CD4-positive, alpha-beta T cell treated with Interleukin-2 at 100 ng/mL for 4 hours (primary cell): Measurements from ENCODE around the gene TRAF3.
"Not testable (repeated sequence)": the region's sequence is repeated elsewhere in the genome, so short reads cannot be mapped to it uniquely, and the experiment has no call there.

Experiments
- DNase-seq: peaks from one replicate; pipeline ENCODE4 v3.0.0-alpha.2; 2020; ENCODE audit warnings: low spot score

TRAF3 gene

GRCh38 chr14:102866982-102867761 is 89.9 kb downstream of the TRAF3 start:
- no peak for DNase-seq

- no peak for DNase-seq
These were observed 90.8 kb downstream of the TRAF3 start for GRCh38 chr14:102867826-102868580.

GRCh38 chr14:102868956-102869547 is 91.8 kb downstream of the TRAF3 start:
- DNase-seq = no peak

- no peak for DNase-seq
These were observed 93.0 kb downstream of the TRAF3 start for GRCh38 chr14:102870246-102870645.

- no peak for DNase-seq
These were observed 94.0 kb downstream of the TRAF3 start for GRCh38 chr14:102870994-102871831.

GRCh38 chr14:102872020-102872419 is 94.8 kb downstream of the TRAF3 start:
- peak; percentile 18 for DNase-seq

GRCh38 chr14:102873131-102873530 is 95.9 kb downstream of the TRAF3 start:
- DNase-seq = no peak

- no peak for DNase-seq
These were observed 96.4 kb downstream of the TRAF3 start for GRCh38 chr14:102873546-102874061.

- DNase-seq = no peak
These were observed 98.4 kb downstream of the TRAF3 start for GRCh38 chr14:102875652-102876051.

GRCh38 chr14:102877511-102877910 is 100.3 kb downstream of the TRAF3 start:
- DNase-seq = not testable (repeated sequence)

- DNase-seq = no peak
These were observed 101.1 kb downstream of the TRAF3 start for GRCh38 chr14:102878174-102878969.

GRCh38 chr14:102878970-102879460 is 101.8 kb downstream of the TRAF3 start:
- DNase-seq = no peak

GRCh38 chr14:102882226-102882906 is 105.1 kb downstream of the TRAF3 start:
- no peak for DNase-seq

- no peak for DNase-seq
These were observed 105.9 kb downstream of the TRAF3 start for GRCh38 chr14:102883089-102883541.

- DNase-seq = no peak
These were observed 106.3 kb downstream of the TRAF3 start for GRCh38 chr14:102883554-102883953.

GRCh38 chr14:102885737-102886447 is 108.6 kb downstream of the TRAF3 start:
- DNase-seq = no peak

GRCh38 chr14:102888748-102889147 is 111.5 kb downstream of the TRAF3 start:
- no peak for DNase-seq

GRCh38 chr14:102889615-102890014 is 112.4 kb downstream of the TRAF3 start:
- no peak for DNase-seq

- DNase-seq = no peak
These were observed 113.9 kb downstream of the TRAF3 start for GRCh38 chr14:102891111-102891510.
